ENCODE data around the gene GSK3A. TPM values are rescaled to one million over a fixed set of nuclear protein-coding genes. Genes with fewer than 3 reads are reported as not detected.

The GSK3A gene
- total RNA-seq, 1 experiment from 2014 or later = 44.6 TPM

DNA sequence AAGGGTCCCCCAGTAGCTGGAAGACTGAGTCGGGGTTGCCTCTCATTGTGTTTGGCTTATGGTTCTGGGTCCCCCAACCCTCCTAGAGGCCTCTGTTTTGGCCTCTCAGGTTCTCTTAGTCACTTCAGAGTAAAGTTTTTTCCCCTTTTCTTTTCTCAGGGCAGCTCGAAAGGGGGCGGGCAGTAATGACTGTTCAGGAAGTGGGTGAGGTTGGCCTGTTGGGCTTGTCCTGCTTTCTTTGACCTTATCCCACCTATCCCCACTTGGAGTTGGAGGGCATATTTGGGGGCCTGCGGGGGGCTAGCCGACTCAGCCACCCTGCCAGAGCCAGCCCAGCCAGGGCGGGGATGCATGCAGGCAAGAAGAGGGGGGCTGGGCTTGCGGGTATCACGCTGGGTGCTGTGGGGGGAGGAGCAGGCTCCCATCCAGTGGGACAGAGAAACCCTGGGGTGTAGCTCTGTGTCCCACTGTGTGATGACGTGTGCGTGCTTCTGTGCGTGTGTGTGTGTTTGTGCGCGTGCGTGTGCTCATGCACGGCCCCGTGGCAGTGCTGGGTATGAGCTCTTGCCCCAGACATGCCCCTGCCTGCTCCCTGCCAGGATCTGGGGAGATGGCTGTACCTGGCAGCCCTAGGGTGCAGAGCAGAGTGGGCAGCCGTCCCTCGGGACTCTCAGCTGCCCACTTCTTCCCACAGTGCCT lies 28.1 kb upstream of the GSK3A start:
- POLR2A ChIA-PET (ENCODE audit: unreplicated experiment) = interaction anchor here (0.6 to 1.4 kb wide), 2 partner anchors 9 to 28 kb away, joined by 3 to 7 read pairs; partner anchors contain the start of gene GSK3A

GRCh38 chr19:42269478-42270345 lies 27.3 kb upstream of the GSK3A start:
- Histone ChIP-seq H3K4me2 (peak overlapping the region; percentile 98), H3K4me3 (peak overlapping the region; percentile 57), H3K27me3 (ENCODE audit: insufficient read depth, low read depth) (no peaks in the 10 kb centered on the region), H2AFZ (0 out of 2 replicates have a peak overlapping the region, but pooled peaks have one; percentile 8), H3K4me1 (replicated peaks; ENCODE audit: insufficient read depth) (peaks cover 20% of the 10 kb centered on the region), H3K36me3 (ENCODE audit: low read depth) (no peaks in the 10 kb centered on the region), H3K79me2 (ENCODE audit: low read depth) (peaks cover 19% of the 10 kb centered on the region), H3F3A (ENCODE audit: insufficient read depth, low read depth) (no peaks in the 10 kb centered on the region; the same call in 1 of the 2 replicates), H3K9me3 (ENCODE audit: insufficient read depth, low read depth) (no peaks in the 10 kb centered on the region), H4K20me1 (ENCODE audit: insufficient read depth) (no peaks in the 10 kb centered on the region; the same call in 1 of the 2 replicates), H3K27ac (peak overlapping the region; percentile 46; the same call in 1 of the 2 replicates), H3K9me2 (ENCODE audit: insufficient read depth) (no peaks in the 10 kb centered on the region)
- intact Hi-C loops (cut with micrococcal nuclease; ENCODE audit: unreplicated experiment) = no loop called here
- CTCF ChIA-PET = interaction anchor here (0.5 to 0.8 kb wide), 2 partner anchors 11 to 834 kb away, joined by 3 to 13 read pairs; no protein-coding TSS in a partner anchor
- BruUV-seq (replicated peaks) = TSS peak; percentile 75
- TF ChIP-seq, protein P1, sequence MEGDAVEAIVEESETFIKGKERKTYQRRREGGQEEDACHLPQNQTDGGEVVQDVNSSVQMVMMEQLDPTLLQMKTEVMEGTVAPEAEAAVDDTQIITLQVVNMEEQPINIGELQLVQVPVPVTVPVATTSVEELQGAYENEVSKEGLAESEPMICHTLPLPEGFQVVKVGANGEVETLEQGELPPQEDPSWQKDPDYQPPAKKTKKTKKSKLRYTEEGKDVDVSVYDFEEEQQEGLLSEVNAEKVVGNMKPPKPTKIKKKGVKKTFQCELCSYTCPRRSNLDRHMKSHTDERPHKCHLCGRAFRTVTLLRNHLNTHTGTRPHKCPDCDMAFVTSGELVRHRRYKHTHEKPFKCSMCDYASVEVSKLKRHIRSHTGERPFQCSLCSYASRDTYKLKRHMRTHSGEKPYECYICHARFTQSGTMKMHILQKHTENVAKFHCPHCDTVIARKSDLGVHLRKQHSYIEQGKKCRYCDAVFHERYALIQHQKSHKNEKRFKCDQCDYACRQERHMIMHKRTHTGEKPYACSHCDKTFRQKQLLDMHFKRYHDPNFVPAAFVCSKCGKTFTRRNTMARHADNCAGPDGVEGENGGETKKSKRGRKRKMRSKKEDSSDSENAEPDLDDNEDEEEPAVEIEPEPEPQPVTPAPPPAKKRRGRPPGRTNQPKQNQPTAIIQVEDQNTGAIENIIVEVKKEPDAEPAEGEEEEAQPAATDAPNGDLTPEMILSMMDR (conservative IDR thresholded peaks at IDR 0.05) = no peak
- no peak for TF ChIP-seq EZH2 (IDR thresholded peaks at IDR 0.05; ENCODE audit: low read depth)
- POLR2A ChIA-PET (ENCODE audit: unreplicated experiment) = interaction anchor here (1.4 kb wide), 1 partner anchor 27 kb away, joined by 7 read pairs; the partner anchor contains the start of gene GSK3A
- DNase-seq = no peak

More for the DNA sequence above, 28.1 kb upstream of the GSK3A start:
- Histone ChIP-seq H3K36me3 (ENCODE audit: low read depth) (no peaks in the 10 kb centered on the region), H4K20me1 (ENCODE audit: insufficient read depth) (no peaks in the 10 kb centered on the region; the same call in 1 of the 2 replicates), H3K4me3 (peak overlapping the region; percentile 57; the same call in 1 of the 2 replicates), H3K79me2 (ENCODE audit: low read depth) (peaks cover 19% of the 10 kb centered on the region), H3K4me1 (replicated peaks; ENCODE audit: insufficient read depth) (peaks cover 20% of the 10 kb centered on the region), H3K4me2 (peak overlapping the region; percentile 98), H3F3A (ENCODE audit: insufficient read depth, low read depth) (no peaks in the 10 kb centered on the region; the same call in 1 of the 2 replicates), H2AFZ (no peak overlapping the region), H3K9me2 (ENCODE audit: insufficient read depth) (no peaks in the 10 kb centered on the region), H3K27ac (peak overlapping the region; percentile 46; the same call in 1 of the 2 replicates), H3K9me3 (ENCODE audit: insufficient read depth, low read depth) (no peaks in the 10 kb centered on the region), H3K27me3 (ENCODE audit: insufficient read depth, low read depth) (no peaks in the 10 kb centered on the region)
- CTCF ChIA-PET = interaction anchor here (0.5 kb wide), 1 partner anchor 12 kb away, joined by 13 read pairs; no protein-coding TSS in a partner anchor
- intact Hi-C loops (cut with micrococcal nuclease; ENCODE audit: unreplicated experiment) = no loop called here
- TF ChIP-seq, protein P1 (conservative IDR thresholded peaks at IDR 0.05) = no peak
- no peak for TF ChIP-seq EZH2 (IDR thresholded peaks at IDR 0.05; ENCODE audit: low read depth)
- no TSS peak for BruUV-seq (replicated peaks)
- peak; percentile 56 to 59 for DNase-seq
